Ammon's horn (tissue), 1 donor: ENCODE results near the gene CRMP1.

ENCODE experiments used
- DNase-seq: peaks from one replicate; pipeline ENCODE4 v3.0.0-alpha.2; 2016; ENCODE audit warnings: low spot score

Gene CRMP1

GRCh38 chr4:5893004-5893580 lies at the start of gene CRMP1:
CRMP1 (minus strand) TSS chr4:5893086; CDS start chr4:5892969, 117 bp downstream.
- DNase-seq: peak; percentile 57

DNA sequence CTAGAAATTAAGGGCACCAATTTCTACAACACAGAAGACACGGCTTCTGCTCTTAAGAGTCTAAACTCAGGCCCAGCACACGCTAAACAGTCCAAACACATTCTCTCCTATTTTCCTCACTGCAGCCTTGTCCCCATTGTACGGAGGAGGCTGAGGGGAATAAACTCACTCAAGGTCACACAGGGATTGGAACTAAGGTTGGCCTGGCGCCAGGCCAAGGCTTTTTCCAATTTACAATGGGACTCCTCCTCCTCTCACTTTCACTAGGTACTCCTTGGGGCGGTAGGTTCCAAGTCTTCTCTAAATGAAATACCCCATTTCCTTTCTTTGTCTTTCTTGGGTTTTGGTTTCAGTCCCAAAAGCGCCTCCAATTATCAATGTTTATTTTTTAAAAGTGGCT lies 48.7 kb upstream of the CRMP1 start:
- DNase-seq: no peak

DNA sequence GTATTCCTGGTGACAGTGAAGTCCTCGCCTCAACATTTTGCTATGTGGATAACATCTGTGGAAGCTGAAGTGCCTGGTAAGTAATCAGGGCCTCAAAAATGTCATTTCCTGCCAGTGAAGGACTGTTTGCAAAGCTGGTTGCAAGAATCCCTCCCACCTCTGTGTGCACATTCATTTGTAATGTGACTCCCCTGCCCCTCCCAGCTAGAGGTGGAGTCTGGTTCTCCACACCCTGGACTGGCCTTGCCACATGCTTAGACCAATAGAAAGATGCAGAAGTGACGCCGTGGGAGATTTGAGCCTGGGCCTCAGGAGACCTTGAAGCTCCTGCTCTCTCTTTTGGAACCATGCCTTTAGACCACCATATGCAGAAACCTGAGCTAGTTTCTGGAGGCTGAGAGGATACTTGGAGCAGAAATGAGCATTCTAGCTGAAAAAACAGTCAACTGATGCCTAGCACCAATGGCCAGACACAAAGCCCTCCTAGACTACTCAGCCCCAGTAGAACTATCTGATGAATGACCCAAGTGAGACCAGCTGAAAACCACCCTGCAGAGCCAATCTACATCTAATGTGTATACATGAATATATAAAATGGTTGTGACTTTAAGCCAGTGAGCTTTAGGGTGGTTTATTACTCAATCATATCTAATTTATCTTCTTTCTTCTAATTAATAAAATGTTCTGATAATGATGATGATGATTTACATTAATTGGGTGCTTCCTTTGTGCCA lies 47.8 kb upstream of the CRMP1 start:
- no peak for DNase-seq

- DNase-seq: no peak
Observed at GRCh38 chr4:5933996-5934831, 41.3 kb upstream of the CRMP1 start.

GRCh38 chr4:5933116-5933515 lies 40.2 kb upstream of the CRMP1 start:
- peak; percentile 27 for DNase-seq

- DNase-seq: no peak
Observed at GRCh38 chr4:5932035-5932568, 39.2 kb upstream of the CRMP1 start.

DNA sequence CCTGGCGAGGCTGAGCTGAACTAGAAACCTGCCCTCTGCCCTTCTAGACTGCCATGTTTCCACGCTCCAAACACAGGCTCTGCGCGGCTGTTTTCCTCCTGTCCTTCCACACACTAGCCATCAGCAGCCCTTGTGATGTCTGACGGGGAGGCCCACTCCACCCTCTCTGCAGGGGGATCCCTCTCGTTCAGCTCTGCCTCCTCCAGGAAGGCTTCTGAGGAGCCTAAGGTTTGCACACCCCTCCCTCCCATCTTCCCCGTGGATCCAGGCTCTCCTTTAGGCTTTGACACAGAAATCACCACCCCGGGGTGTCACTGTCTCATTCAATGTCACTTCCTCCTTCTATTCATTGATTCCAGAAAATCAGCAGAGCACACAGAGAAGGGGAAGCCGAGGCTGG lies 38.6 kb upstream of the CRMP1 start:
- DNase-seq: no peak

DNA sequence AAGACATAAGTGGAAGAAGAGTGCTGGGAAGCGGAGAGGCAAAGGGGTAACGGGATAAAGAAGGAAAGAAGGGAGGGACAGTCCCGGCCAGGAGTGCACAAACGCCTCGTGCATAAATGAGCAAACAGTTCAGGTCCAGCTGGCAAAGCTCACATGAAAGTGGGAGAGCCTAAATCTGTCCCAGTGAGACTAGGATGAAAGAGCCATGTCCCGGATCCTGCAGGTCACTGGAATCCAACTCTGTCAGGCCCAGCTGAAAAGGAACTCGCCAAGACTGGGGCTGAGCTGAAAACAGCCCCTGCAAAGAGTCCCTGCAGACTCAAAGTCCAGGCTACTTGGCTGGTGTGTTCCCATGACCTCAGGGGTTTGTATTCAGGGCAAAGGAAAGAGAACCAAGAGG lies 38.0 kb upstream of the CRMP1 start:
- no peak for DNase-seq

GRCh38 chr4:5930456-5930855 lies 37.6 kb upstream of the CRMP1 start:
- no peak for DNase-seq

DNA sequence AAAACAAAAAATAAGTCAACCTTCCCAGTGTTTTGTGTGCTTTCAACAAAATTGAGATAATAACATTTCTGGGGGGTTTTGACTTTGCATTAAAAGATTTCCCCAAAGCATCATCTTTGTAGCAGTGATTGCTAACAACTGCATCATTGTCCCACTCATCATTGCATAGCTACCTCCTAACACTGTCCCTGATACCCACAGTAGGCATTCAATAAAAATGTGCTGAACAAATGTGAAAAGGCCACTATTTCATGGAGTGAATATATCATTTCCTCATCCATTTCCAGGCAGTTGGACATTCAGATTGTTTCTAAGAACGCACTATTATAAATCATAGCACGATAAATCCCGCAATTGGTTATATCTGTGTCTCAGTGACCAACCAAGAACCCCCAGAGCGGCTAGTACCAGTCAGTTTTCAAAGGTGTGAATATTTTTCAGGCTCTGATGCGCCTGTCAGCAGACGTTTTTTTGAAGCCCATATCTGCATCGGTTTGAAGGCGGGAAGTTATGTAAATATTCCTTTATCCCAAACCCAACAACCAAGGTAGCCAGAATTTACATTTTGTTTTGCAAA lies 36.0 kb upstream of the CRMP1 start:
- DNase-seq: no peak

DNA sequence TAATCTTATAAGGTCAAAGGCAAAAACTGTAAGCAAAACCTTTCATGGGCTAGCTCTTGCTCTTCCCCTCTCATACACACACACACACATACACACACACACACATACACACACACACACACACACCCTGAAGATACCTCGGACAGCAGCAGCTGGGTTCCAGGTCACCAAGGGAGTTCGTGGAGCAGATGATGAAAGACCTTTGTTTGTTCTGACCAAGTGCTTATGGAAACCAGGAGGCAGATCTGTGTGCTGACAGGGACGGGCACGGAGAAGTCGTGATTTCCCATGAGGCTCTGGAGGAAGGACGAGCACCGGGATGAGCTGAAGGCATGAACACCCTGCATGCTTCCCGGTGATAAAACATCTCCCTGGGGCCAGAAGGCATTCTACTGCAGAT lies 35.4 kb upstream of the CRMP1 start:
- DNase-seq: no peak

DNA sequence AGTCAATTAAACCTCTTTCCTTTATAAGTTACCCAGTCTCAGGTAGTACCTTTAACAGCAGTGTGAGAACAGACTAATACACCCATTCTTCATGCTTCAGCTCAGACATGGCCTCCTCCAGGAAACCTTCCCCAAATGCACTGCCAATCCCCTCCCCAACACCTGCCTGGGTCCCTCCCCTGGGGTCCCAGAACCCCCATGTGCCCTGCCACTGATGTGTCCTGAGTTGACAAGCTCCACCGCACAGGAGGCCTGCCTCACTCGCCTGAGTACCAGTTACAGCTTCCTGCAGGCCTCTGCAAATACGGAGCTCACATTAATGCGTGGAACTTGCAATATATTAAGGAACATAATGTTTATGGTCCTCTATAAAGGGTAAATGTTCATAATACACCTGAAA lies 34.9 kb upstream of the CRMP1 start:
- no peak for DNase-seq

GRCh38 chr4:5927116-5927515 lies 34.2 kb upstream of the CRMP1 start:
- no peak for DNase-seq

- no peak for DNase-seq
Observed at GRCh38 chr4:5926598-5926997, 33.7 kb upstream of the CRMP1 start.

DNA sequence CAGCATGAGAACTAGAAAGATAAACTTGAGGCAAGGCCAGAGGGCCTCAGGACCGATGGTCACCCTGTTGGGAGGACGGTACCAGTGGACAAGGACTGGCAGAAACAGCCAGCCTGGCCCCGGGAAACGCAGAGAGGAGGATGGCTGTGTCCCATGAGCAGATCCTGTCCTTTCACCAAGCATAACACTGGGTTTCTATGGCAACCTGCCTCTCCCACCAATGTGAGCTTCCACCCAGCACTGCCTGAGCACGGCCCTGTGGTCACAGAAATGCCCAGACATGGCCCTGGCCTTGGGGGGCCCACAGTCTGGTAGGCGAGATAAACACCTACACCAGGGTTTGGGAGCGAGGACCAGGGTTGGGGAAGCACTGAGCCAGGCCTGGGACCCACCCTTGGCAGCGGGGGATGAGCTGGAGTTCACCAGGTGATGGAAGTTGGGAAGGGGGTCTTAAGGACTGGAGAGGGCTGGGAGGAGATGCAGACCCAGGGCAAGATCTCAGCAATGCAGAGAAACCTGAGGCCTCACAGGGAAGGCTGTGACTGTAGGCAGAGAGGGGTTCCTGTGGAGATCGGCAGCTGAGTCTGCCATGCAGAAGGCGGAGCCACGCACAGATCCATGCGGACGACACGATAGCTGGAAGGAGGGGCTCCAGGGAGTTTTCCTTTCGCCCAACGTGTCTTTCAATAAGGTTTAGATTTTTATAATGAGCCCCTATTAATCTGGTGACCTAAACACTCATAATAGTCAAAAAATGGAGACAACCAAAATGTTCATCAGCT lies 32.7 kb upstream of the CRMP1 start:
- no peak for DNase-seq

DNA sequence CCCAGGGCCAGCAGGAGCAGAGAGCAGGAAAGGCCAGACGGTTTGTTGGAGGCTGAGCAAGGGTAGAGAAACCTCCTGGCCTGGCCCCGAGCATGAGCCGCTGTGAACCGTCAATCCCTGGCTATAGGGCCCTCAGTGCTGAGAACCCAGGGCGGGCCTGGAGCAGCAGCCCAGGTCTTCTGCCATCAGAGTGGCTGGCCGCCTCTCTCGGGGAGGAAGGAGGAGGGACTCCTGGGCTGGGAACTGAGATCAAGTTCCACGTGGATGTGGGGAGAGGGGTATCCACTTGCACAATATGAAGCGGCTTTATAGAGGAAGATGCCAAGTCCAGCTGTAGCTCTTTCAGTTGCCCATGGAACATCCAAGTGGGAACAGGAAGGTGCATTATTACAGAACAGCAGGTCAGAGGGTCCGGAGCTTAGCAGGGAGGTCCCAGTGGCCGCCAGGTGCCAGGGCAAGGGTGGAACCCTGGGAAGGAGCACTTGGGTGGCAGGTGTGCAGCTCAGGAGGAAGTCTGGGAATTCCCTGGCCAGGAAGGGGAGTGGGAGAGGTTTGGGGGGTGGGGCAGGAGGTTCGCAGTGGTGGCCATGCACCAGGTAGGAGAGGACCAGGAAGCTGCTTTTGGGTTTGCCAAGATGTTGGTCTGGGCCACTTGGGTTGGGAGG lies 31.7 kb upstream of the CRMP1 start:
- DNase-seq: no peak

GRCh38 chr4:5923376-5923775 lies 30.5 kb upstream of the CRMP1 start:
- DNase-seq: no peak

- no peak for DNase-seq
Observed at GRCh38 chr4:5922556-5922955, 29.7 kb upstream of the CRMP1 start.

GRCh38 chr4:5921981-5922380 lies 29.1 kb upstream of the CRMP1 start:
- DNase-seq: no peak

DNA sequence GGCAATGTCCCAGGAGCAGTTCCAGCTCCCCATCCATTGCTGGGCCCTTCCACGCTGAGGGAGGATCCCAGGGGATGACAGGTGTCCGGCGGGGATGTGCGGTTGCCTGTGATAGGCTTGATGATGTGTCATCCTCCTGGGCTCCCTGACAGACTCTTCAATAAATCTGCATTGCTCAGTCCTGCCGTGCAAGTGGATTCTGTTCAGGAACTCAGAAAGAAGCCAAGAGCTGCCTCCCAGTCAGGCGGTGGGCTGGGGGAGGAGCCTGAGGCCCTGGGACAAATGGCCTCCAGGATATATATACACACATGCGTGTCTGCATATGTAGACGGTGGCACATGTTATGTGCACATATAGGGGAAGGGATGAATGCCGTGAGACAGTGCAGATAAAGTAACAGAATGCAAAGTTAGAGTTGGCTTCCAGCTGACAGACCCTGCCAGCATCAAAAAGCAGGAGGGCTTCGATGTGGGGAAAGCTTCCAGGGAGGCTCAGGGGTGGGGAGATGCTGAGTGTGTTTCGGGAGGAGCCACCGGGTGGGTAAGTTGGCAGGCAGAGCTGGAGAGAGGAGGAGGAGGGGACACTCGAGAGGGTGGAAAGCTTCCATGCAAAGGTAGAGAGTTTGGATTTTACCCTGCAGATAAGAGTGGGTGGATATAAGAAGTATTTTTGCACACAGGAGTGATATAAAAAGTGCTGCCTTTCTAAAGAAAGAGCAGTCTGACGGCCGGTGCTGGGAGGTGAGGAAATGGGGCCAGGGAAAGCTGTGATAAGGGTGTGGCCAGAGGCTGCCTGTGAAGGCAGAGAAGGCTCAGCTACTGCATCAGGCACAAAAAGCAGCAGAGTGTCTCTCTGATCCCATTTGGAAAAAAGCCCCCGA lies 28.5 kb upstream of the CRMP1 start:
- DNase-seq: peak; percentile 42
